ENCODE data around the gene DBNDD2.

- TF ChIP-seq CTCF (IDR thresholded peaks at IDR 0.05) (no peak), POLR2A (IDR thresholded peaks at IDR 0.05) (no peak)
These were observed 1.6 kb downstream of the DBNDD2 start for GRCh38 chr20:45409521-45410272.
